ENCODE results near the gene SPOCK3.
"Not testable (repeated sequence)": the region's sequence is repeated elsewhere in the genome, so short reads cannot be mapped to it uniquely, and the experiment has no call there.

SPOCK3 gene

GRCh38 chr4:166823126-166823525 is 411.2 kb downstream of the SPOCK3 start:
- no peak for DNase-seq (ENCODE audit: low read depth)

GRCh38 chr4:166822386-166822785 is 411.9 kb downstream of the SPOCK3 start:
- DNase-seq (ENCODE audit: low read depth): no peak

GRCh38 chr4:166816890-166817289 is 417.4 kb downstream of the SPOCK3 start:
- DNase-seq (ENCODE audit: low read depth): no peak

- no peak for DNase-seq (ENCODE audit: low read depth)
These were observed 425.9 kb downstream of the SPOCK3 start for GRCh38 chr4:166808380-166808779.

GRCh38 chr4:166802346-166802745 is 431.9 kb downstream of the SPOCK3 start:
- DNase-seq (ENCODE audit: low read depth): no peak

- DNase-seq (ENCODE audit: low read depth): no peak
These were observed 436.2 kb downstream of the SPOCK3 start for GRCh38 chr4:166798126-166798525.

- DNase-seq (ENCODE audit: low read depth): no peak
These were observed 456.5 kb downstream of the SPOCK3 start for GRCh38 chr4:166777760-166778159.

DNA sequence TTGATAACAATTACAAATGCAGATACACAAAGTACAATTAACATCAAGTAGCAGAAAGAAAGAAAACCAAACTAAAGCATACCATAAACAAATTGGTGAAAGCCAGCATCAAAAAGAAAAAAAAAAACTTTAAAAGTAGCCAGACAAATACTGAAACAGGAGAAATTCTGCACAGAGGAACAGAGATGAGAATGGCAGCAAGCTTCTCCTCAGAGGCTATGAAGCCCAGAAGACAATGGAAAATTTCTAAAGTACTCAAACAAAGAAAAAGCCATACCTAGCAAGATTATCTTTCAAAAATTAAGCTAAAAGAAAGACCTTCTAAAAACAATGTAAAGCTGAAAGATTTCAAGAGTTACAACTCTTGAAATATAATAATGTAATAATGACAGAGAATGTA is 471.3 kb downstream of the SPOCK3 start:
- no peak for DNase-seq (ENCODE audit: low read depth)

DNA sequence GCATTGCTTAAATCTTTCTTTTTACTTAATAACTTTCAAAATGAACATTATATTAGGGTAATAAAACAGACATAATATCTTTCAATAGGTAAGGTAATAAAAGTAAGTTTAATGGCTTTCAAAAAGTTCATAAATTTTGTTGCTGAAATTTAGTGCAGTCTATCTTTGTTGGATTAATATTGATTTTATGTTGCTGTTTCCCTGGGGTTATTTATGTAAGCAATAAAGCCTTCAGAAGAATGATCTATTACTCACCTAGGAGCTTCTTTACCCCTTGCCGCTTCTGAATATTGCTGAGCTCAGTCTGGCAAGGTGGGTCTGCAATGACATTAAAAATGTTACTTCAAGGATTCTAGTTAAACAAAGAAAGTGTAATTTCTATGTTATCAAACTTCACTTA is 492.6 kb downstream of the SPOCK3 start:
- DNase-seq (ENCODE audit: low read depth): no peak

- DNase-seq (ENCODE audit: low read depth): not testable (repeated sequence)
These were observed 495.1 kb downstream of the SPOCK3 start for GRCh38 chr4:166739215-166739614.

- no peak for DNase-seq (ENCODE audit: low read depth)
These were observed 496.9 kb downstream of the SPOCK3 start for GRCh38 chr4:166737430-166737829.

DNA sequence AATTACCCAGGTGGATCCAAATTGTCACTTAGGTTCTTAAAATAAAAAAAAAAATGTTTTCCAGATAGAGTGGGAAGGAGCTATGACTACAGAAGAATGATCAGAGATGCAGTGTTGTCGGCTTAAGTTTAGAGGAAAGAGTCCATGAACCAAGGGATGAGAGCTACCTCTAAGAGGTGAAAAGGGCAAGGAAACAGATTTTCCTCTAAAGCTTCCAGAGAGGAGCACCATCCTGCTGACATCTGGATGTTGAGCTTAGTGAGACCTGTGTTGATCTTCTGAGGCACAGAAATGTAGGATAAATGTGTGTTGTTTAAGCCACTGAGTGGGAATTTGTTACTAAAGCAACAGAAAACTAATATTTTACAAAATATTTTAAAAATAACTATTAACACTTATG is 498.7 kb downstream of the SPOCK3 start:
- no peak for DNase-seq (ENCODE audit: low read depth)

DNA sequence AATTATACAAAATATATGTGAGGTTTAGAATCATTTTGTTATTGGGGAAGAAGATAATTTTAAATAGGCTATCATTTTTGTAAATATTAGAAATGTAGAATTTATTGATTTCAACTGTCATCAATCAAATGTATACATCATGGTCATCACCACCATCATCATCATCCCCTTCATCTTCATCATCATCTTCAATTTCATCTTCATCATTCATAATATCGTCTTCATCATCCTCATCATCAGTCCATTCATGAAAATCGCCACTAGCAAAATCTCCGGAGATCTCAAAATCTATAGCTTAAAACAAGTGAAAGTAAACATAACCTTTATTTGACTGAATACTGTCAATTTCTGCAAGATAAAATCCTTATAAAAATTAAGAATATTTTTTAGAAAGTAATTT is 499.5 kb downstream of the SPOCK3 start:
- DNase-seq (ENCODE audit: low read depth): no peak

DNA sequence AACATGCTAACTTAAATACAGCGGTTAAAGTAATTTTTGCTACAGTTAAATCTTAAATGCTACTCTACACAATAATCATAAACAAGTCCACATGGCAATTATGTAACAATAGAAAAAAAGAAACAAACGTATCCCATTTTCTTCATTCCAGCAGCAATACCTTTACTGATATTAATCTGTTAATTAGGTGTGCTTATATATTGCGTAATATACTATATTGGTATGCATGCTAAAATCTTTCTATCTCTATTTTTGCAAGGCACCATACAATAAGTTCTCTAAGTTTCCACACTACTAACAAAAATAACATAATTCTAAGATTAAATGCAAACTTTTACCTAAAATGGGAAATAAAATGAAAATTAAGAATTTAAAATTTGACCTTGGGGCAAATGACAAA is 500.6 kb downstream of the SPOCK3 start:
- DNase-seq (ENCODE audit: low read depth): no peak

GRCh38 chr4:166726832-166727231 is 507.5 kb downstream of the SPOCK3 start:
- no peak for DNase-seq (ENCODE audit: low read depth)

GRCh38 chr4:166724369-166724768 is 509.9 kb downstream of the SPOCK3 start:
- DNase-seq (ENCODE audit: low read depth): no peak

GRCh38 chr4:166723532-166724140 is 510.7 kb downstream of the SPOCK3 start:
- DNase-seq (ENCODE audit: low read depth): no peak

DNA sequence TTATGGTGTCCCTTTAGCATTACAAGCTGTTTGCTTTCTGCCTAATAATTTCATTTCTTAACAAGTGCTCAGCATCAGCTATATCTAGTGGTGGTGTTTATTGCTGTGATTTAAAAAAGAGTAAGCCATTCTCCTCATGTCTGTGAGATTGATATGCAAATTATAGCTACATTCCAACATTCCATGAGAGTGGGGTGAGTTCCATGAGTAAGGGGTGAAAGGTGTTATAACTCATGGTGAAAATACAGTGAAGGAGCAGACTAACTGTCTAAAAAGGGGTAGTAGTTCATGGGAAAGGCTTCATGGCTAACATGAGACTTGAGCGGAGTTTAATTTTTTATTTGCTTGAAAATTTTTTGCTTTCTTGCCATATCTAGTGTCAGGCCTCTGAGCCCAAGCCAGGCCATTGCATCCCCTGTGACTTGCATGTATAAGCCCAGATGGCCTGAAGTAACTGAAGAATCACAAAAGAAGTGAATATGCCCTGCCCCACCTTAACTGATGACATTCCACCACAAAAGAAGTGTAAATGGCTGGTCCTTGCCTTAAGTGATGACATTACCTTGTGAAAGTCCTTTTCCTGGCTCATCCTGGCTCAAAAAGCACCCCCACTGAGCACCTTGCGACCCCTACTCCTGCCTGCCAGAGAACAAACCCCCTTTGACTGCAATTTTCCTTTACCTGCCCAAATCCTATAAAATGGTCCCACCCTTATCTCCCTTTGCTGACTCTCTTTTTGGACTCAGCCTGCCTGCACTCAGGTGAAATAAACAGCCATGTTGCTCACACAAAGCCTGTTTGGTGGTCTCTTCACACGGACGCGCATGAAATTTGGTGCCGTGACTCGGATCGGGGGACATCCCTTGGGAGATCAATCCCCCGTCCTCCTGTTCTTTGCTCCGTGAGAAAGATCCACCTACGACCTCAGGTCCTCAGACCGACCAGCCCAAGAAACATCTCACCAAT is 518.3 kb downstream of the SPOCK3 start:
- not testable (repeated sequence) for DNase-seq (ENCODE audit: low read depth)

GRCh38 chr4:166700592-166700991 is 533.7 kb downstream of the SPOCK3 start:
- no peak for DNase-seq (ENCODE audit: low read depth)

GRCh38 chr4:166688835-166689234 is 545.5 kb downstream of the SPOCK3 start:
- no peak for DNase-seq (ENCODE audit: low read depth)

- no peak for DNase-seq (ENCODE audit: low read depth)
These were observed 546.5 kb downstream of the SPOCK3 start for GRCh38 chr4:166687828-166688227.
